Heart left ventricle (tissue), 16 donors: ENCODE data around the gene RAX2. TPM values are rescaled to one million over a fixed set of nuclear protein-coding genes. Genes with fewer than 3 reads are reported as not detected.

Experiments
- ATAC-seq, 4 donors: fragments of 200-7000 bp; cut with Tn5 transposase; one replicate each; pipeline ENCODE4 v1.9.1; 2020 to 2022; ENCODE audit warnings: moderate library complexity in 4 of 4, mild to moderate bottlenecking in 3 of 4, moderate number of reproducible peaks in 1 of 4
- DNase-seq, 5 donors: peaks; one replicate each; pipeline ENCODE4 v3.0.0-alpha.2; 2020
- H3K27ac ChIP-seq, 12 donors: fragments of 200-600 bp; sonication (generic) in 4 of 12; one replicate each; pipeline versions ENCODE4 v1.5.0 to v1.8.0; 2016 to 2022; ENCODE audit warnings: mild to moderate bottlenecking in 2 of 12
- H3K27me3 ChIP-seq, 9 donors: fragments of 200-600 bp; sonication (generic) in 2 of 9; one replicate each; pipeline versions ENCODE4 v1.5.1 to v1.8.0; 2016 to 2022; ENCODE audit warnings: mild to moderate bottlenecking in 3 of 9
- H3K36me3 ChIP-seq, 9 donors: fragments of 200-600 bp; sonication (generic) in 2 of 9; one replicate each; pipeline versions ENCODE4 v1.5.0 to v1.8.0; 2018 to 2022; ENCODE audit warnings: mild to moderate bottlenecking in 2 of 9
- H3K4me1 ChIP-seq, 12 donors: fragments of 200-600 bp; sonication (generic) in 4 of 12; one replicate each; pipeline versions ENCODE4 v1.5.0 to v1.8.0; 2016 to 2022; ENCODE audit warnings: mild to moderate bottlenecking in 3 of 12
- H3K4me3 ChIP-seq, 12 donors: fragments of 200-600 bp; sonication (generic) in 4 of 12; one replicate each; pipeline versions ENCODE4 v1.5.0 to v1.8.0; 2017 to 2022; ENCODE audit warnings: mild to moderate bottlenecking in 9 of 12, moderate library complexity in 4 of 12
- H3K9me3 ChIP-seq, 12 donors: fragments of 200-600 bp; sonication (generic) in 4 of 12; one replicate each; pipeline versions ENCODE4 v1.5.0 to v1.8.0; 2016 to 2022; ENCODE audit warnings: mild to moderate bottlenecking in 1 of 12
- CTCF ChIP-seq, 12 donors: fragments of 200-600 bp; sonication (generic) in 4 of 12; IDR thresholded peaks; one replicate each; pipeline versions ENCODE4 v1.5.0 to v1.8.0; 2018 to 2022; ENCODE audit warnings: antibody characterized with exemption in 12 of 12, mild to moderate bottlenecking in 5 of 12
- POLR2A ChIP-seq, 2 donors: fragments of 450-650 bp; IDR thresholded peaks; one replicate each; pipeline ENCODE4 v1.6.1; 2017; ENCODE audit warnings: antibody characterized with exemption in 2 of 2, mild to moderate bottlenecking in 2 of 2, moderate library complexity in 2 of 2
- WGBS, 4 donors: extraction: QIAGEN DNeasy Blood & Tissue Kit in 2 of 4; methylation state at CpG; one replicate each; pipeline versions ENCODE4 v1.1.5 to v1.1.7; 2013 to 2018; 5-methylcytosine and 5-hydroxymethylcytosine counted together
- intact Hi-C, 10 donors: fragments of 100-400 bp; cut with DNase I; formaldehyde crosslinking; loops; one replicate each; pipeline versions ENCODE4 v1.11.1 to v1.14.2; 2022
- polyA plus RNA-seq, 2 donors: library from polyadenylated mRNA; stranded (reverse); fragments of 200-250 nt; gene quantifications; one replicate each; pipeline ENCODE4 v1.2.3, GENCODE V29; 2013
- total RNA-seq, 9 donors: library from RNA; depleted of rRNA in 2 of 9; stranded (reverse); fragments of >200 nt in 2 of 9; fragmentation: NEBNext Ultra II Directional in 3 of 9; extraction: Animal tissue kit (Norgen Biotek cat#: 25700) in 3 of 9; gene quantifications; one replicate each; pipeline versions ENCODE4 v1.1.0 to v1.2.4, GENCODE V29; 2016 to 2023
- donor health status: ischemic (EF 13 %, LVEDD 7.1; RV severe dilation, severe dysfunction).
- donor health status: healthy with polysubstance abuse.
- donor health status: DM: no; HTN: yes; CAD: no.
- donor health status: DM: no; HTN: no; CAD: no.
- donor health status: ischemic (EF 25% LVEDD 6.9; RV normal size, moderate dysfunction).
- donor health status: ischemic (EF 25% LVEDD 5.7; RV mildly dilated, moderate dysfunction).
- donor health status: healthy.
- donor health status: DM: yes; HTN: yes; CAD: no.
- donor health status: ischemic (EF 35%, LVEDD 5.7; RV mildly dilated, moderate dysfunction).
- donor health status: nonischemic (EF 11% LVEDD 7.7; RV severe dilation, severe dysfunction).
- donor health status: DM: yes; HTN: yes; CAD: no.
- donor health status: PGD.
- donor health status: ischemic (EF 29% LVEDD 5.4; RV normal size, mild dysfunction).
- donor health status: nonischemic (EF 23%, LVEDD 6.1; RV moderate dilation, normal function).

Gene RAX2
- total and polyA plus RNA-seq, 11 donors, result not detected

GRCh38 chr19:3778104-3778867, 6.3 kb upstream of the RAX2 start:
- Histone ChIP-seq H3K36me3 (no peaks in the 10 kb centered on the region), H3K4me1 (no peaks in the 10 kb centered on the region), H3K27ac (no peak overlapping the region), H3K27me3 (peaks cover 0 to 14% (median 0%) of the 10 kb centered on the region in 9 donors), H3K4me3 (no peak overlapping the region), H3K9me3 (peaks cover 0 to 24% (median 21%) of the 10 kb centered on the region in 12 donors)
- no peak for ATAC-seq
- no peak for TF ChIP-seq CTCF (IDR thresholded peaks at IDR 0.05)
- TF ChIP-seq POLR2A (IDR thresholded peaks at IDR 0.05), result no peak
- intact Hi-C loops, result loop anchor here in 1 of 10 donors (10.0 kb wide), 1 partner anchor 147 kb away; no protein-coding TSS in a partner anchor
- 86 to 88% (median 87%) methylated on average over 18 to 37 of the region's 37 CpGs for WGBS, 4 donors
- DNase-seq, result no peak

- ATAC-seq (no peak), DNase-seq (no peak)
- intact Hi-C loops, result loop anchor here in 1 of 10 donors (10.0 kb wide), 1 partner anchor 148 kb away; no protein-coding TSS in a partner anchor
- Histone ChIP-seq H3K36me3 (no peaks in the 10 kb centered on the region), H3K27ac (no peak overlapping the region), H3K4me1 (no peaks in the 10 kb centered on the region), H3K27me3 (no peaks in the 10 kb centered on the region), H3K9me3 (peaks cover 0 to 13% (median 7%) of the 10 kb centered on the region in 12 donors), H3K4me3 (no peak overlapping the region)
- 80 to 91% (median 89%) methylated on average over 1 of the region's 1 CpG for WGBS, 4 donors
- no peak for TF ChIP-seq POLR2A (IDR thresholded peaks at IDR 0.05)
- no peak for TF ChIP-seq CTCF (IDR thresholded peaks at IDR 0.05)
These were observed 4.5 kb upstream of the RAX2 start for GRCh38 chr19:3776479-3777040.

DNA sequence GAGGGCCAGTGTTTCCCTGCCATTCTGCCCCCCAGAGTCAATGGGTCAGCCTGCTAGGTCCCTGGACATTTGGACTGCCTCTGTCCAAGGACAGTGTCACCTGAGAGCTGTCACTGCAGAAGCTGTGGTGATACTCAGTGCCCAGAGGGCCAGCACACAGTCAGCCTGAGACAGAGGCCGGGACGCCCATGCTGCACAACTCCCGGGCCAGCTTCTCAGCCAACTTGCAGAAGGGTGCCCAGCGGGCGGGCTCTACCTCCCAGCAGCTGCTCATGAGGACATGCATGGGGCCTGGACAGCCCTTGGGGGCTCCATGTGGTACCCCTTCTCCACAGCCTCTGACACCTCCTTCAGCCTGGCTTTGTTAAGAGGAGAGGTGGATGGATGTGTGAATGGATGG, 3.8 kb upstream of the RAX2 start:
- intact Hi-C loops, result loop anchor here in 1 of 10 donors (10.0 kb wide), 1 partner anchor 149 kb away; no protein-coding TSS in a partner anchor
- TF ChIP-seq CTCF (IDR thresholded peaks at IDR 0.05), result no peak
- WGBS, 4 donors, result 85 to 94% (median 92%) methylated on average over 4 to 5 of the region's 5 CpGs

DNA sequence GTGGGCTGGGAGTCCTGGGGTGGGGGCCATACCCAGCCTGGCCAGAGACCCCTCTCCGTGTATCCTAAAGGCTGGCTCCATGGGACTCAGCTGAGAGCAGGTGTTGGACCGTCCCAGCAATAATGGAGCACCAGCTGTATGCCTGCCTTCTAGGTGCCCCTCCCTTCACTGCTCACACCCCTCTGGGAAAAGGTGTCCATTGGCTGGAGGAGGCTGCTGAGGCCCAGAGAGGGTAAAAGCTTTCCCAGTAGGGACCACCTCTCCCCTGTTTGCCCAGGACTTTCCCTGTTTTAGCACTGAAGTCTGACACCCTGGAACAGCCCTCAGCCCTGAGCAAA, 3.3 kb upstream of the RAX2 start:
- no peaks in the 10 kb centered on the region for H3K36me3 ChIP-seq
- DNase-seq, result no peak
- no peak for ATAC-seq
- no peak overlapping the region for H3K4me3 ChIP-seq
- peaks cover 0 to under 1% (median 0%) of the 10 kb centered on the region in 12 donors for H3K9me3 ChIP-seq
- no peaks in the 10 kb centered on the region for H3K4me1 ChIP-seq
- no peaks in the 10 kb centered on the region for H3K27me3 ChIP-seq
- no peak for TF ChIP-seq POLR2A (IDR thresholded peaks at IDR 0.05)
- TF ChIP-seq CTCF (IDR thresholded peaks at IDR 0.05), result no peak
- intact Hi-C loops, result loop anchor here in 1 of 10 donors (10.0 kb wide), 1 partner anchor 149 kb away; no protein-coding TSS in a partner anchor
- no peak overlapping the region for H3K27ac ChIP-seq
- 83% methylated on average over 2 of the region's 2 CpGs; no CpG with 5 or more reads in 2 of the 4 donors for WGBS, 4 donors

More for the DNA sequence above, 3.8 kb upstream of the RAX2 start:
- H3K4me3 ChIP-seq, result no peak overlapping the region
- DNase-seq (no peak), ATAC-seq (no peak)
- H3K27ac ChIP-seq, result no peak overlapping the region
- peaks cover 0 to 6% (median 0%) of the 10 kb centered on the region in 12 donors for H3K9me3 ChIP-seq
- no peaks in the 10 kb centered on the region for H3K36me3 ChIP-seq
- no peaks in the 10 kb centered on the region for H3K4me1 ChIP-seq
- H3K27me3 ChIP-seq, result no peaks in the 10 kb centered on the region
